GM12878 (cell line): Measurements from ENCODE around the gene HRH2.

Experiments
- ATF7 ChIP-seq: fragments of 450-650 bp; IDR thresholded peaks from 2 replicates; pipeline ENCODE4 v1.6.1; 2016; ENCODE audit warnings: low read depth, mild to moderate bottlenecking
- BRCA1 ChIP-seq: IDR thresholded peaks from 2 replicates; pipeline ENCODE4 v1.6.1; 2011; ENCODE audit warnings: low read depth, low read length, improper control_type of control experiment
- CTCF ChIP-seq, 3 experiments: IDR thresholded peaks in 2 of 3; conservative IDR thresholded peaks in 1 of 3; 2 replicates each; pipeline ENCODE4 v1.5.1; 2011; ENCODE audit warnings: low read depth in 3 of 3, low read length in 3 of 3, mild to moderate bottlenecking in 3 of 3, control low read depth in 2 of 3, moderate library complexity in 2 of 3, inconsistent platforms in 1 of 3, mixed read lengths in 1 of 3; ENCODE audit not compliant: control insufficient read depth in 2 of 3, insufficient read depth in 1 of 3; ENCODE audit errors: extremely low read depth in 1 of 3
- CUX1 ChIP-seq: IDR thresholded peaks from 2 replicates; pipeline ENCODE4 v1.6.1; 2012; ENCODE audit warnings: improper control_type of control experiment, low read depth, low read length; ENCODE audit not compliant: insufficient replicate concordance
- GABPA ChIP-seq: IDR thresholded peaks from 2 replicates; pipeline ENCODE4 v1.6.1; 2014; ENCODE audit warnings: antibody characterized with exemption, low read depth, mild to moderate bottlenecking, inconsistent platforms
- NFXL1 ChIP-seq: fragments of 450-650 bp; IDR thresholded peaks from 2 replicates; pipeline ENCODE4 v1.6.1; 2017; ENCODE audit warnings: antibody characterized with exemption, mild to moderate bottlenecking, borderline replicate concordance
- NRF1 ChIP-seq: conservative IDR thresholded peaks from 2 replicates; pipeline ENCODE4 v1.6.1; 2011; ENCODE audit warnings: mild to moderate bottlenecking, low read depth, low read length, improper control_type of control experiment
- REST ChIP-seq: IDR thresholded peaks from 2 replicates; pipeline ENCODE4 v1.6.1; 2012; ENCODE audit warnings: mild to moderate bottlenecking, low read depth, low read length
- SP1 ChIP-seq: IDR thresholded peaks from one replicate; pipeline ENCODE4 v1.6.1; 2011; ENCODE audit warnings: low read depth, low read length
- SREBF2 ChIP-seq: IDR thresholded peaks from 2 replicates; pipeline ENCODE4 v1.6.1; 2012; ENCODE audit warnings: mild to moderate bottlenecking, low read length
- TAF1 ChIP-seq: IDR thresholded peaks from 2 replicates; pipeline ENCODE4 v1.6.1; 2011; ENCODE audit warnings: mild to moderate bottlenecking, low read depth, low read length, borderline replicate concordance
- YY1 ChIP-seq: IDR thresholded peaks from 2 replicates; pipeline ENCODE4 v1.6.1; 2011; ENCODE audit warnings: low read depth, mild to moderate bottlenecking, low read length
- ZNF274 ChIP-seq: IDR thresholded peaks from one replicate; pipeline ENCODE4 v1.8.0; 2011; ENCODE audit not compliant: insufficient read length, insufficient read depth

- TF ChIP-seq NFXL1 (no peak), SP1 (no peak), TAF1 (no peak), NRF1 (no peak), BRCA1 (no peak), CTCF (IDR thresholded peaks at IDR 0.05 in 2 of 3, conservative IDR thresholded peaks at IDR 0.05 in 1 of 3; ENCODE audit: control insufficient read depth in 2 of 3, extremely low read depth in 1 of 3, insufficient read depth in 1 of 3, low read depth in 3 of 3, low read length in 3 of 3) (no peak), REST (no peak), YY1 (no peak), ATF7 (no peak), GABPA (no peak), CUX1 (no peak), ZNF274 (no peak), SREBF2 (no peak)
Measured at GRCh38 chr5:175691761-175692160, 33.9 kb downstream of the HRH2 start.
